HG02973 (cell line): ENCODE results near the gene COL20A1.
"Not testable (repeated sequence)": the region's sequence is repeated elsewhere in the genome, so short reads cannot be mapped to it uniquely, and the experiment has no call there.

Experiments used
- ATAC-seq: cut with Tn5 transposase; IDR thresholded peaks from one replicate; pipeline ENCODE4 v1.9.1; 2021; ENCODE audit warnings: moderate library complexity; ENCODE audit not compliant: unreplicated experiment

Gene COL20A1

GRCh38 chr20:63331741-63332400 lies 38.9 kb downstream of the COL20A1 start:
- ATAC-seq = no peak

- ATAC-seq = no peak
Measured at GRCh38 chr20:63332488-63333240, 39.7 kb downstream of the COL20A1 start.

GRCh38 chr20:63333241-63333836 lies 40.4 kb downstream of the COL20A1 start:
- ATAC-seq = no peak

DNA sequence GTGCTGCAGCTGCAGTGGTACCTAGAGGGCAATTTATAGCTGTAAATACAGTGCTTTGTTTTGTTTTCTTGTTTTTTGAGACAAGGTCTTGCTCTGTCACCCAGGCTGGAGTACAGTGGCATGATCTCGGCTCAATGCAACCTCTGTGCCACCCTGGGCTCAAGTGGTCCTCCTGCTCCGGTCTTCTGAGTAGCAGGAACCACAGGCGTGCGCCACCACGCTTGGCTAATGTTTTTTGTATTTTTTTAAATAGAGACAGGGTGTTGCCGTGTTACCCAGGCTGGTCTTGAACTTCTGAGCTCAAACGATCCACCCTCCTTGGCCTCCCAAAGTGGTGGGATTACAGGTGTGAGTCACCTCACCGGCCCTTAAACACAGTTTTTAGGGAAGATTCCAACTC lies 41.4 kb downstream of the COL20A1 start:
- no peak for ATAC-seq

DNA sequence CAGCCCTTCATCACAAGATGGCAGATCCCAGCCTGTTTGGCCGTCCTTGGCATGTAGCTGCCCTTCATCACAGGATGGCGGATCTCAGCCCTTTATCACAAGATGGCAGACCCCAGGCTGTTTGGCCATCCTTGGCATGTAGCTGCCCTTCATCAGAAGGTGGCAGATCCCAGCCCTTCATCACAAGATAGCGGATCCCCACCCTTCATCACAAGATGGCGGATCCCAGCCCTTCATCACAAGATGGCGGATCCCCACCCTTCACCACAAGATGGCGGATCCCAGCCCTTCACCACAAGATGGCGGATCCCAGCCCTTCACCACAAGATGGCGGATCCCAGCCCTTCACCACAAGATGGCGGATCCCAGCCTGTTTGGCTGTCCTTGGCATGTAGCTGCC lies 42.1 kb downstream of the COL20A1 start:
- ATAC-seq = not testable (repeated sequence)

- ATAC-seq = no peak
Measured at GRCh38 chr20:63335711-63336110, 42.7 kb downstream of the COL20A1 start.

GRCh38 chr20:63336232-63336752 lies 43.3 kb downstream of the COL20A1 start:
- ATAC-seq = no peak

- ATAC-seq = no peak
Measured at GRCh38 chr20:63337786-63338420, 44.9 kb downstream of the COL20A1 start.

DNA sequence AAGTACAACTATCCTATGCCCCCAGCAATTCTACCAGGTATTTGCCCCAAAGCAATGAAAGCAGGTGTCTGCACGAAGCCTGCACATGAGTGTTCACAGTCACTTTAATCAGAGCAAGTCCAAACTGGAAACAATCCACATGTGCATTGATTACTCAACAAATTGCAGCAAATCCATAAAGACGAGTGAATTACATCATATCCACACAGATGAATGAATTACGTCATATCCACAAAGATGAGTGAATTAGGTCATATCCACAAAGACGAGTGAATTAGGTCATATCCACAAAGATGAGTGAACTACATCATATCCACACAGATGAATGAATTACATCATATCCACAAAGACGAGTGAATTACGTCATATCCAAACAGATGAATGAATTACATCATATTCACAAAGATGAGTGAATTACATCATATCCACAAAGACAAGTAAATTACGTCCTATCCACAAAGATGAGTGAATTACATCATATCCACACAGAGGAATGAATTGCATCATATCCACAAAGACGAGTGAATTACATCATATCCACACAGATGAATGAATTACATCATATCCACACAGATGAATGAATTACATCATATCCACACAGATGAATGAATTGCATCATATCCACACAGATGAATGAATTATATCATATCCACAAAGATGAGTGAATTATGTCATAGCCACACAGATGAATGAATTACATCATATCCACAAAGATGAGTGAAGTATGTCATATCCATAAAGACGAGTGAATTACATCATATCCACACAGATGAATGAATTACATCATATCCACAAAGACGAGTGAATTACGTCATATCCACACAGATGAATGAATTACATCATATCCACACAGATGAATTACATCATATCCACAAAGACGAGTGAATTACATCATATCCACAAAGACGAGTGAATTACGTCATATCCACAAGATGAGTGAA lies 46.4 kb downstream of the COL20A1 start:
- not testable (repeated sequence) for ATAC-seq

DNA sequence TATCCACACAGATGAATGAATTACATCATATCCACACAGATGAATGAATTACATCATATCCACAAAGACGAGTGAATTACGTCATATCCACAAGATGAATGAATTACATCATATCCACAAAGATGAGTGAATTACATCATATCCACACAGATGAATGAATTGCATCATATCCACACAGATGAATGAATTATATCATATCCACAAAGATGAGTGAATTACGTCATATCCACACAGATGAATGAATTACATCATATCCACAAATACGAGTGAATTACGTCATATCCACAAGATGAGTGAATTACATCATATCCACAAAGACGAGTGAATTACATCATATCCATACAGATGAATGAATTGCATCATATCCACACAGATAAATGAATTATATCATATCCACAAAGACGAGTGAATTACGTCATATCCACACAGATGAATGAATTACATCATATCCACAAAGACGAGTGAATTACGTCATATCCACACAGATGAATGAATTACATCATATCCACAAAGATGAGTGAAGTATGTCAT lies 47.2 kb downstream of the COL20A1 start:
- not testable (repeated sequence) for ATAC-seq

DNA sequence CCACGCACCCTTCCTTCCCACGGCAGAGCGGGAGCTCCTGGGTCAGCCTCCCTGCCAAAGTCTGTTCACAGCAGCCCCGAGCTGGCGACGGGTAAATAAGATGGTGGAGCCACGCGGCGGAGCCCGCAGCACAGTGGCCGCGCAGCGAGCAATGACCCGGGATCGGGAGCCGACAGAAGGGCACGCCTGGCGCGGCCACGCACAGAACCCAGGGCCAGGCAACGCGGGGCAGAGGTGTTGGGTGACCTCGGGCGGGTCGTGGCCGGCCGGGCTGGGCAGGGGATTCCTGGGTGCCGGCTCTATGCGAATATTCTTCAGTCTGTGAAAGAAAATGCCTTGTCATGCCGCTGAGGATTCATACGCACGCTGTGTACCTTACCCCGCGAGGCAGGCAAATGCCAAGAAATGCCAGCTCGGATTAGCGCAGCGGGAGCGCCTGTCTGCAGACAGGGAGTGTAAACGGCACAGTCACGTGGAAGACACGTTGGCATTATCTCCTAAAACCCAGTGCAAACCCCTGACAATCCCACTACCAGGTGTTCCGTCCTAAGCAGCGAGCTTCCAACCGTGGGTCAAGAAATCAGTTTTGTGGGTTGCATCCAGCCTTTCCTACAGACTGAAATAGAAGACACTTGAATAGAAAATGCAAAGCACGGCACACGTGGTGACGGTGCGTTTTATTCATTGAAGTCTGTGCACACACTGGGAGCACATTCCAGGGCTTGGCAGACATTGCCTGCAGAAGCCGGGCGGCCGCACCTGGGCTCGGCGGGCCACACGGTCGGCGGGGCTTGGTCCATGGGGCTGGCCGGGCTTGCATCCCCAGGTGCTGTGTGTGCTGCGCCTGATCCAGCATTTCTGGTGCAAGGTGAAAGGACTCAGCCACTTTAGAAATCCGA lies 49.8 kb downstream of the COL20A1 start:
- no peak for ATAC-seq

- ATAC-seq = no peak
Measured at GRCh38 chr20:63343460-63344445, 50.8 kb downstream of the COL20A1 start.

DNA sequence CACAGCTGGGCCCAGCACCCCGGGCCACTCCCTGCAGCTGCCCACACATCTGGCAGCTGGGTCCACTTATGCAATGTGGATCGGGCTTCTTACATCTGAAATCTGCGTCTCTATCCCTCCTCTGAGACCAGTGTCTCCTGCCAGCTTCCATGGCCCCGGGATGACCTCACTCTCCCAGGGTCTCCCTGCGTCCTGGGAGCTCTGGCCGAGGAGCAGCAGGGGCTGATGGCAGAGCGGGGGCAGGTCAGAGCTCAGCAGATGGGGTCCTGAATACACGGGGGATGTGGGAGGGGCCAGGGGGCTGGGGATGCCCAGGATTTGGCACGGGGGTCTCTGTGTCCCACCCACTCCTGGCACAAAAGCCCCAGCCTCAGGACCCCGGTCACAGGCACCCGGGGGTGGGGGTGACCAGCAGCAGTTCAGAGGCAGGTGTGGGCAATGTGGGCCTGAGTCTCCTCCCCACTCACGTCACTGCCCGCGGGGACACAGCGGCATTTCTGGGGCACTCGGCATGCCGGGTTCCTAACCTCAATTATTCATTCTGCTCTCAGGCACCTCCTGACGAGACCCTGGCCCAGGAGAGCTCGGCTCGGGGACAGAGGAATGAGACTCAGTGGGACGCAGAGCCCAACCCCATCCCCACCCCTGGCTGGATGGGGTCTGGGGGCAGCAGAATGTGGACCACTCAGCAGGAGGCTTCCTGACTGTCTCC lies 51.8 kb downstream of the COL20A1 start:
- no peak for ATAC-seq

- ATAC-seq = no peak
Measured at GRCh38 chr20:63345328-63346100, 52.5 kb downstream of the COL20A1 start.

- ATAC-seq = no peak
Measured at GRCh38 chr20:63346131-63347080, 53.4 kb downstream of the COL20A1 start.
